ENCODE measurements around the gene MLX. TPM values are rescaled to one million over a fixed set of nuclear protein-coding genes. Genes with fewer than 3 reads are reported as not detected.
"Not testable (repeated sequence)": the region's sequence is repeated elsewhere in the genome, so short reads cannot be mapped to it uniquely, and the experiment has no call there.

MLX gene
- polyA plus RNA-seq, 1 donor, result 35.7 TPM

DNA sequence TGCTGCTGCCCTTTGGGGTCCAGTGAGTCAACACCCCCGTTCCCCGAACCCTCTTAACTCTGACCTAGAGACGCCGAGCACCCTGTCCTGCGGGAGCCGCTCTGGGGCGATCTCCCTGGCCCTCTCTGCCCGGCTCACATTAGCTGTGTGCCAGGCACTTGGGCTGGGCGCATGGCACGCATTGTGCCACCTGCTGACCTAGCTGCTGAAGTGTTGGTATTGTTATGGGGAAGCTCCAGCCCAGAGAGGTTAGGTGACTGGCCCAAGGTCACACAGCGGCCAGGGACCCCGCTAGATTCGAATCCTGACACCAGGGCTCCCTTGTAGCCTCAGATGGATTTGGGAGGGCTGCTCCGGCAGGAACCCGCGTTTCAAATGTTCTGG is 13.0 kb upstream of the MLX start:
- no peak for DNase-seq

DNA sequence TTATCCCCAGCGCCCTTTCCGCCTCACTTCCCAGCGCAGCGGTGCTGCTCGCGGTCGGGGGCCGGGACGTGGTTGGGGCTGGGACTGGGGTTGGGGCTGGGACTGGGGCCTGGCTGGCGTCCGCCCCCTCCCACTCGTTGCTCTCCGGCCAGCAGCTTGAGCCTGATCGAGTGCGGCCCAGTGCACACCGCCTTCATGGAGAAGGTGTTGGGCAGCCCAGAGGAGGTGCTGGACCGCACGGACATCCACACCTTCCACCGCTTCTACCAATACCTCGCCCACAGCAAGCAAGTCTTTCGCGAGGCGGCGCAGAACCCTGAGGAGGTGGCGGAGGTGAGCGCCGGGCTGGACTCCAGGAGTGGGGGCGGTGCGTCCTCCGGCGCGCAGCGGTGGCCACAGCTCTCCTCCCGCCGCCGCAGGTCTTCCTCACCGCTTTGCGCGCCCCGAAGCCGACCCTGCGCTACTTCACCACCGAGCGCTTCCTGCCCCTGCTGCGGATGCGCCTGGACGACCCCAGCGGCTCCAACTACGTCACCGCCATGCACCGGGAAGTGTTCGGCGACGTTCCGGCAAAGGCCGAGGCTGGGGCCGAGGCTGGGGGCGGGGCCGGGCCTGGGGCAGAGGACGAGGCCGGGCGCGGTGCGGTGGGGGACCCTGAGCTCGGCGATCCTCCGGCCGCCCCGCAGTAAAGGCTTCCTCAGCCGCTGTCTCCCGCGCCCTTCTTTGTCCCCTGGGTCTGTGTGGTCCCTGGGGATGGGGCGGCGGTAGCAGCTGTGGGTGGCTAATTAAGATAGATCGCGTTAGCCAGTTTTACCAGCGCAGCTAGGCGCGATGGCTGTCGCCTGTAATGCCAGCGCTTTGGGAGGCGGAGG is 12.4 kb upstream of the MLX start:
- peak; percentile 89 for DNase-seq

DNA sequence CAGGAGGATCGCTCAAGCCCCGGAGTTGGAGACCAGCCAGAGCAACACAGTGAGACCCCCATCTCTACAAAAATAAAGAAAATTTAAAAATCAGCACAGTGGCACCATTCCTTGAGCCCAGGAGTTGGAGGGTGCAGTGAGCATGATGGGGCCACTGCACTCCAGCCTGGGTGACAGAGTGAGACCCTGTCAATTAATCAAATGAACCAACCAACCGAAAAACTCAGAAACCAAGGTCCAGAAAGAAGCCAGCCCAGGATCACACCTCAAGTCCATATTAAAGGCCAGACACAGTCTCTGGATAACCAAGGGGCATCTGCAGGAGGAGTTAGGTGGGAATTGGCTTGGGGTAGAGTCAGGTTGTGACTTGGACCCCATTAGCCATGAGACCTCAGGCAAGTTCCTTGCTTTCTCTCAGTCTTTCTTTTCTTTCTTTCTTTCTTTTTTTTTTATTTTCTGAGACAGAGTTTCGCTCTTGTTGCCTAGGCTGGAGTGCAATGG is 11.7 kb upstream of the MLX start:
- no peak for DNase-seq

DNA sequence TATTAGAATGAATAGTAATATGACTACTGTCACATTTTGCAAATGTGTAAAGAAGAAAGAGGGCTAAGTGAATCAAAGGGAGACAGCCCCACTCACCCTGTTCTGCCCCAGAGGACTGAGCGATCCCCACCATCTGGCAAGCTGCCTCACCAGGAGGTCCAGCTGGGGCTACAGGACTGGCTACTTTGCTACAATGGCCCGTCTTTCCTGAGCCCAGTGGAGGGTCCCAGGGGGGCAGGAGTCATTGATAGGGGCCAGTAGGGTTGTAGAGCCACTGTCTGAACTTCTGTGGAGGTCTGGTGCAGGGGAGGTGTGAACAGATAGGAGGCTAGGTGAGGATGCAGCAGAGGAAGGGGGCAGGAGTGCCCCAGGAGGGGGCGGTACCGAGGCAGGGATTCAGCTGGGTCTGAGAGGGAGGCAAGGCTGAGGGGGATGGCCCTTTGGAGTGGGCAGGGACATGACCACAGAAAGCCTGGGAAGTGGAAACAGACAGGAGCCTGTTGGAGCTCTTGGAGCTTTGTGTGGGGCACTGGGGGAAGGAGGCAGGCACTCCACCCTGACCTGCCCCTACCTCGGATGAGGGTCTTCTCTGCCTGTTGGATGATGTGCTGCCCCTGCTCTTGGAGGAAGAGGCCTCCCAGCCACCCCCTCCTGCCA is 10.8 kb upstream of the MLX start:
- DNase-seq, result not testable (repeated sequence)

DNA sequence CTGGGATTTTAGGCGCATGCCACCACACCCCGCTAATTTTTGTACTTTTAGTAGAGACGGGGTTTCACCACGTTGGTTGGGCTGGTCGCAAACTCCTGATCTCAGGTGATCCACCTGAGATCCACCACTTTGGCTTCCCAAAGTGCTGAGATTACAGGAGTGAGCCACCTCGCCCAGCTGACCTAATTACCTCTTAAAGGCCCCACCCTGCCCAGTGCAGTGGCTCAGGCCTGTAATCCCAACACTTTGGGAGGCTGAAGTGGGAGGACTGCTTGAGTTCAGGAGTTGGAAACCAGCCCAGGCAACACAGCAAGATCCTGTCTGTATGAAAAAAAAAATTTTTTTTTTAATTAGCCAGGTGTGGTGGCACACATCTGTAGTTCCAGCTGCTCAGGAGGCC is 7.8 kb upstream of the MLX start:
- no peak for DNase-seq

DNA sequence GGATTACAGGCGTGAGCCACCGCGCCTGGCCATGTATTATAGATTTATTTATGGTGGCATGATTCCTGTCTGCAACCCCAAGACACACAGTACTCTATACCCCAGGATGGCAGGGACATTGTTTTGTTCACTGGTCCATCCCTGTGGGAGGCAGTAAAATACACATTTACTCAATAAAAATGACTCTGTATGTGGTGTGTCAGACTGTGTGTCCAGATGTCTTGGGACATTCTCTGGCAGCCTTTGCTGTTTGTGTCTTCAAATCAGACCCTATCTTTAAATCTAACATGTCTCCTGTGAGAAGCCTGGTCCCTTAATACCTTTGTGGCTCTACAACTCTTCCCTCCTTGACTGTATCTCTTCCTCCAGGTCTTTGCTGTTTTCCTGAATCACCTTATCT is 6.7 kb upstream of the MLX start:
- DNase-seq, result no peak

DNA sequence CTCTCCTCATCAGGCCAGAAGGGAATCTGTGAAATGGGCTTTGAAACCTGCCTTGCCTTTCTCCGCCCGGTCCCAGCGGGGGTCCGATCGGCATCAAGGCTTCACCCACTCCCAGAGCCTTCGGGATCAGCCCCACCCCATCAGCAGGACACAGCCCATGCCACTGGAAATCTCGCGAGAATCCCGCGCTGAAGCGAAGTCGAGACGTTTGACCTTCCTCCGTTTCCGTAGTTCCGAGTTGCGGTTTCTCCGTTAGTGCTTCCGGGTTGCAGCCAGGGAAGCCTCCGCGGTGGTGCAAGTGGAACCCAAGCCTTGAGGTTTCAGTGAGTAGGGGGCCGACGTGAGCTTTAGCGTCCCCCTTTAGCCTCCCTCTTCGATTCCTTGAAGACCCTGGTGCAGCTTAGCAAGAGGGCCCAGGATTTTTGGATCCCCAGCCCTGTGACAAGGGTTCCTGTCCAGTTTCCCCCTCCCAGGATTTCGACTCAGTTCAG is 5.0 kb upstream of the MLX start, which contains the start of gene COASY:
Gene COASY (plus strand): TSS at position 252 of the 491 bp plus-strand sequence. CDS start 475 bp downstream, outside the sequence.
- DNase-seq, result peak; percentile 97

DNA sequence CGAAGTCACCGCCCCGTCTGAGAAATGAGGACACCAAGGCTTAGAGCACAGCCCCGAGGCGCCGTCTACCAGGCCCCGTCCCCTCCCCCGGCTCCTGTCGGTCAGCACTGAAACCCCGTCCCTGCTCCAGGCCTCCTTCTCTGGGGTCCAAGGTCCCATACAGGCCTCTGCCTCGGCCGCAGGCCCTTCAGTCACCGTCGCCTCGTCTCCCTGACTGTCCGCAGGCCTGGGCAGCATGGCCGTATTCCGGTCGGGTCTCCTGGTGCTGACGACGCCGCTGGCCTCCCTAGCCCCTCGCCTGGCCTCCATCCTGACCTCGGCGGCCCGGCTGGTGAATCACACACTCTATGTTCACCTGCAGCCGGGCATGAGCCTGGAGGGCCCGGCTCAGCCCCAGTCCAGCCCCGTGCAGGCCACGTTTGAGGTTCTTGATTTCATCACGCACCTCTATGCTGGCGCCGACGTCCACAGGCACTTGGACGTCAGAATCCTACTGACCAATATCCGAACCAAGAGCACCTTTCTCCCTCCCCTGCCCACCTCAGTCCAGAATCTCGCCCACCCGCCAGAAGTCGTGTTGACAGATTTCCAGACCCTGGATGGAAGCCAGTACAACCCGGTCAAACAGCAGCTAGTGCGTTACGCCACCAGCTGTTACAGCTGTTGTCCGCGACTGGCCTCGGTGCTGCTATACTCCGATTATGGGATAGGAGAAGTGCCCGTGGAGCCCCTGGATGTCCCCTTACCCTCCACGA is 4.3 kb upstream of the MLX start:
- DNase-seq, result no peak

DNA sequence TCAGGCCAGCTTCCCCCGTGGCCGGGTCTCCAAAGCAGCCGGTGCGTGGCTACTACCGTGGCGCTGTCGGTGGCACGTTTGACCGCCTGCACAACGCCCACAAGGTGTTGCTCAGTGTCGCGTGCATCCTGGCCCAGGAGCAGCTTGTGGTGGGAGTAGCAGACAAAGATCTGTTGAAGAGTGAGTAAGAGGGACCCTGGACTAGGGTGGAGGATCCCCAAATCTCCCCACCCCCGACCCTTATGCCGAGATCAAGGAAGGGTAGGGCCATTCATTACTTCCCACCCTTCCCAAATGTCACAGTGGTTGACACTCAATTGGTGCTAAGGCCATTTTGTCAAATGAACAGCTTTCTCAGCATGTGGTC is 3.8 kb upstream of the MLX start:
- DNase-seq, result no peak

DNA sequence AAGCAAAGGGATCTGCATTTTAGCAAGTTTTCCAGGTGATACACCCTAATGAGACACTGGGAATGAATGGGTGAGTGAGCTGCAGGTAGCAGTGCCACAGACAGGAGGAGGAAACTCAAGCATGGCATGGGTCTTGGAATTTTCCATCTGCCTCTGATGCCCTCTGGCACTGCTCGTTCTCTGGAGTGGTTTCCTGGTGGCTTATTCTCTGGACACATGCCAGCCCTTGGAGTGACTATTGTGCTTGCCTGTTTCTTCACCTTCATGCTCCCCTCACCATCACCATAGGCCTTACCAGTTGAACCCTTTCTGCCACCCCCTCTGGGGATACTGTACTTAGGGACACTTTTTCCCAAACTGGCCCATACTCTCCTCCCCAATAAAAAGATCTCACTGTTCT is 3.4 kb upstream of the MLX start:
- DNase-seq, result no peak

DNA sequence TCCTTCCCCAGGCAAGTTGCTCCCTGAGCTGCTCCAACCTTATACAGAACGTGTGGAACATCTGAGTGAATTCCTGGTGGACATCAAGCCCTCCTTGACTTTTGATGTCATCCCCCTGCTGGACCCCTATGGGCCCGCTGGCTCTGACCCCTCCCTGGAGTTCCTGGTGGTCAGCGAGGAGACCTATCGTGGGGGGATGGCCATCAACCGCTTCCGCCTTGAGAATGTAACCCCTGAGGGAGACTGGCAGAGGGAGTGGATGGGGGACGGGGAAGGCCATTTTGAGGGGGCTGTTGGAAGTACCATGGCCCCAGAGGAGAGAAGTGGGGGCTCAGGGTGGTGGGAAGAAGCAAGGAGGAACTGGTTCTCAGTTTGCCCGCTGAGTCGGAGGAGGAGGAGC is 3.0 kb upstream of the MLX start:
- no peak for DNase-seq

DNA sequence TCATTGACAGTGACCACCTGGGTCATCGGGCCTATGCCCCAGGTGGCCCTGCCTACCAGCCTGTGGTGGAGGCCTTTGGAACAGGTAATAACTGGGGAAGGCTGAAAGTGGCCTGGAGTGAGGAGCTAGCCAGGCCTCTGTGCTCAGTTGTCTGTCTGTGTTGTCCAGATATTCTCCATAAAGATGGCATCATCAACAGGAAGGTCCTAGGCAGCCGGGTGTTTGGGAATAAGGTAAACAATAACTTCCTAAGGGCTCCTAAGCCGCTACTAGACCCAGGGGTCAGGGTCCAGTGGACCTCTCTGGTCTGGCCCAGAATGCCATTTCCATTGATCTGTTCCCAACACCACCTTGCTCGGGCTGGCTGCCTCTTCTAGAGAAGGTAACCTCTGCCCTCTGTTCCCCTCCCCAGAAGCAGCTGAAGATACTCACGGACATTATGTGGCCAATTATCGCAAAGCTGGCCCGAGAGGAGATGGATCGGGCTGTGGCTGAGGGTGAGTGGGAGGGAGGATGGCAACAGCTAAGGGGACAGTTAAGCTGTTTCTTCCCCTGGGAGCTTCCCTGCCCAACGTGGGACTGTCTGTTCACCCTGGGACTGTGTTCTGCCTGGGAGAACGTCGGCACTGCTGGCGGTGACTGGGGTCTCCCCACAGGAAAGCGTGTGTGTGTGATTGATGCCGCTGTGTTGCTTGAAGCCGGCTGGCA is 1.9 kb upstream of the MLX start:
- no peak for DNase-seq

DNA sequence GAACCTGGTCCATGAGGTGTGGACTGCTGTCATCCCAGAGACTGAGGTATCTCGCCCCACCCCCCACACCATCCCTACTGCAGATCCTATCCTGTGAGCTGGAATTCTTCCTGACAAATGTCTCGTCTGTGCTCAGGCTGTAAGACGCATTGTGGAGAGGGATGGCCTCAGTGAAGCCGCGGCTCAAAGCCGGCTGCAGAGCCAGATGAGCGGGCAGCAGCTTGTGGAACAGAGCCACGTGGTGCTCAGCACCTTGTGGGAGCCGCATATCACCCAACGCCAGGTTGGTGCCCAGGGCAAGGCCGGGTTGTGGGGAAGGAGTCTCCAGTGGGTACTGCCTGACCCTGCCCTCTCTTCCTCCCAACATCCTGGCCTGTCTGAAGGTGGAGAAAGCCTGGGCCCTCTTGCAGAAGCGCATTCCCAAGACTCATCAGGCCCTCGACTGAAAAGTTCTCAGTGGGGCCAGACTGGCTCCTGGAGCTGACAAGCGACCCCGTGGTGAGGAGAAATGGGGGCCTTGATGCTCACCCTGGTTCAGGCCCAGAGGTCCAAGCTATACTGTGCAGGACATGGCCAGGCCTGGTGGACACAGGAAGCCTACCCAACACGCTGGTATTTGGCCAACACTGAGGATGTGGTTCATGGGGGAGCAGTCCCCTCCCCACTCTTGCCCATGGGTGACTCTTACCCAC is 1.2 kb upstream of the MLX start:
- DNase-seq, result no peak

DNA sequence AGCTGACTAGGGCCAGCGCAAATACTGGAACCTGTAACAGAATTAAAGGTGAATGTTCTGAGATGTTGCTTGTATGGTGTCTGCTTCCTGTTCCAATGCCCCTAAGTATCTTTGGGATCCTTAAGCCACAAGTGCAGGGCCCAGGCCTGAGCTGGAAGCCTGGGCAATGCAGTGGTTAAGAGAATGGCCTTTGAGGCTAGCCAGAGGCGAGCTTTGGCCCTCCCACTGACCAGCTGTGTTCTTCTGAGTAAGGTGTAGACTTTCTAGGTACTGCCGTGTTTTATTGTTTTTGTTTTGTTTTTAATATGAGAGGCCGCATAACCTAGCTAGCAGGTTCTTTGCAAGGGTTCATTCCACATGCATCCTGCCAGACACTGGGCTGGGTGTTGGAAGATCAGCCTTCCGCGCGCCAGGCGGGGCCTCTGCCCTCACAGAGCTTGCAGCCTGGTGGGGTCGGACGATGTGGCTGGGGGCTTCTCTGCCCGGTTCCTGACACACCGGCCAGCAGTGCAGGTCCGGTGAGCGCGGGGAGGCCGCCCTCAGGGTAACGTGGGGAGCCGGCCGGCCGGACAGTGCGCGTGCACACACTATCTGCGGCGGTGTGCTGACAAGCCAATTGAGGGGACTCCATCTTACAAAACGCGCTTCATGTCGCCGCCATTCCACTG is 551 bp upstream of the MLX start:
- DNase-seq, result no peak

DNA sequence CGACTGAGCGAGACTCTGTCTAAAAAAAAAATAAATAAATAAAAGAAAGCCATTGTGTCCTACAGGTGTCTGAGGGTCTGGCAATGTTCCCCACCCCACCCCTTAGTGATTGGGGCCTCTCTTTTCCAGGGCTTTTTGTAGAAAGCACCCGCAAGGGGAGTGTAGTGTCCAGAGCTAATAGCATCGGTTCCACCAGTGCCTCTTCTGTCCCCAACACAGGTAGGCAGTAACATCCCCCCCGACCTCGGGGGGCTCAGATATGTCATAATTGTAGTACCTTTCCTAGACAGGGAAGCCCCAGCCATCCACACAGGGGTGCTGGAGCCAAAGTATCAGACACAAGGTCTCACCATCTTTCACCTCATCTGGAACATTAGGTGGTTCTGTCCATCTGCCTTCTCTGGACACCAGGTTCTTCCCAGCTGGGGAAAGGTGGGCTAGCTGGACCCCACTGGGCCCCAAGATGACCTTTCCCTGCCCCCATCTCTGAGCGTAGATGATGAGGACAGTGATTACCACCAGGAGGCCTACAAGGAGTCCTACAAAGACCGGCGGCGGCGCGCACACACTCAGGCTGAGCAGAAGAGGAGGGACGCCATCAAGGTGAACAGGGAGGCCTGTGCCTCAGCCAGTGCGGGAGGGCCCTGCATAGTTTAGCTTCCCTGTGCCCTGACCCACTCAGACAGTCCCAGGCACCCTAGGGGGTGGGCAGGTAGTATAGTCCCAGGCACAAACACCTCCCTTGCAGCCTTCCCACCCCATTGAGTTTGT is 1.6 kb downstream of the MLX start:
- no peak for DNase-seq

DNA sequence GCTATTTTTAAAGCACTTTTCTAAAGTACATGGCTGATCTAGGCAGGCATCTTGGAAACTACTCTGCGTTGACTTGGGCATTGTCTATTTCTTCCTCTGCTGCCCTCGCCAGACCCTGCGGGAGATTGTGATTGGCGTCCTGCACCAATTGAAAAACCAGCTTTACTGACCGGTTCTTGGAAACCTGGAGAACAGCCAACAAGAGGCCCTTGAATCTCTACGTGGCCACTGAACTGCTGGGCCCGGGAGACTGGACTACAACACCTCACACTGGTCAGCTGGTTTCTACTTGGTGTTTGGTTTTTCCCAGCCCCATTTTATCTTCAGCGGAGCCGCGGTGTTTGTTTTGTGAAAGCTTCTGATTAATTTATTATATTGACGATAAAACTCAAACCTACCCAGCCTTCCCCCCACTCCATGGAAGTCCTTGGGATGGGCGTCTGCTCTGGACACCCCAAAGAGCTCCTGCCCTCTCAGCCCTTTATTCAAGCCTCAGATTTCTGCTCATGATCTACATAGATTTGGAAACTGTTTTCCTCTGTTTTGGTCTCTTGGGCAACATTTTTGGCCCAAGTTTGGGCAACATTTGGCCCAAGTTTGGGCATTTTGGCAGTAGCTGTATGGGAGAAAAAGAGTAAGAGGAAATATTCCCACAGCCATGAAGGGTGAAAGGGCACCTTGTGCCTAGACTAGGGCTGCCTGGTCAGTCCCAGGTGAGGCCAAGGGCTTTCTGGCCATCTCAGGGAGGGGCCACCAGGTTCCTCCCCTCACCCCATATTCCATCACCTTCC is 4.7 kb downstream of the MLX start:
- DNase-seq, result no peak

DNA sequence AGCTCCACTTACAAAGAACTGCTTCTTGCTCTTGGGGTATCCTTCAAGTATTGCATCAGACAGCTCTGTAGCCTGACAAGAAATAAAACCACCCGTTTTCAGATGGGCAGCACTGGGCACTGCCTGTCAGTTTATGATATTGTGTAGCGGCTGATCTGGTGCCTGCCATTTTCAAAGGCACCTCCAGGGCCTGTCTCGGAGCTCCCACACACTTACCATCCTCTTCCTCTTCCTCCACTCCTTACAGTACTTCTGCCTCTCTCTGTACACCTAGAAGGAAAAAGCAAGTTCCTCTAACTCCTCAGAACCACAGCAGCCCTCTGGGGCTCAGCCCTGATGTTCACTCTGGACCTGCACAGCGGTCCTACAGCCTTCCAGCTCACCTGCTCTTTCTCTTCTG is 6.2 kb downstream of the MLX start:
- no peak for DNase-seq

DNA sequence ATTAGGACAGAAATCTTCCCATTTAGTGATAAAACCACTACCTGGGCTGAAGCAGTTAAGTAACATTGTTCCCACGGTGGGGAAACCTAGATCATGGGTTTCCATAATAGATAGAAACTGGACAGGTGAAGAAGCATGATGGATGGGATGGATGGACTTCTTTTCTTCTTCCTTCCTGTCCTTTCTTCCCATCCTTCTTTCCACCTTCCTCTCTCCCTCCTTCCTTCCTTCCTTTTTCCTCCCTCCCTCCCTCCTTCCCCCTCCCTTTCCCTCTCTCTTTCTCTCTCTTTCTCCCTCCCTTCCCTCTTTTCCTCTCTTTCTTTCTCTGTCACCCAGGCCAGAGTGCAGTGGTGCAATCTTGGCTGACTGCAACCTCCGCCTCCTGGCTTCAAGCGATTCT is 7.6 kb downstream of the MLX start:
- DNase-seq, result no peak

DNA sequence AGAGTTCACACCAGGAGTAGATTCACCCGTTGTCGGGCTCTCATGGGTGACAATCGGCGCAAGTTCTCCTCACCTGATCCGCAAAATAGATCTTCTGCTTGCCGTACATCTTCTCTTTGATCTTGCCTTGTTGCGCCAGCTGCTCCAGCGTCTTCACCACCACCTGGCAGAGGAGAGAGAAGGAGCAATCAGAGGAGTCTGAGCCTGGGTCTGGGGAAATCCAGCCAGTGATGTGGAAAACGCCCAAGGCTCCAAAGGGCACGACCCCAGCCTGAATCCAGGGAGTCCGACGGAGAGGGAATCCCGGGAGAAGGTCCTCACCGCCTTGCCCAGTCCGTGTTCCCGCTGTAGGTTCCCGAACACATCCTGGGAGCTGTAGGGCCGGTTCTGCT is 10.2 kb downstream of the MLX start:
- DNase-seq, result no peak

All from left kidney (tissue), 2 donors.